Caco-2 (cell line): ENCODE data around the gene SNRNP25. TPM values are rescaled to one million over a fixed set of nuclear protein-coding genes. Genes with fewer than 3 reads are reported as not detected.

ENCODE experiments used
- Bru-seq: library from RNA; stranded (reverse); fragments of 400-500 nt; gene quantifications from one replicate; lab custom pipeline; 2021; lab: Mats Ljungman, UMichigan
- BruChase-seq, 2 experiments: library from RNA; stranded (reverse); fragments of 400-500 nt; gene quantifications; one replicate each; lab custom pipeline; 2021; lab: Mats Ljungman, UMichigan
- BruUV-seq: library from RNA; stranded (reverse); fragments of 400-500 nt; replicated peaks from 2 replicates; lab custom pipeline; 2021; lab: Mats Ljungman, UMichigan
- CTCF ChIA-PET: fragments of 300-600 bp; sonication (Branson Sonifier 250); formaldehyde crosslinking; loops from one replicate; lab custom pipeline; 2022; ENCODE audit warnings: antibody characterized with exemption; lab: Charles Lee
- POLR2A ChIA-PET: fragments of 300-600 bp; sonication (Branson Sonifier 250); formaldehyde crosslinking; loops from one replicate; lab custom pipeline; 2022; ENCODE audit warnings: antibody characterized with exemption; lab: Charles Lee
- DNase-seq, 2 experiments: peaks; one replicate each; pipeline versions ENCODE4 v3.0.0 to v3.0.0-alpha.2; 2020 to 2022
- H3K27me3 ChIP-seq: replicated peaks from 2 replicates; pipeline ENCODE4 v1.6.0; 2011; ENCODE audit warnings: low read length; ENCODE audit not compliant: control insufficient read depth, insufficient read depth
- H3K36me3 ChIP-seq: 2 replicates; pipeline ENCODE4 v1.5.1; 2011; ENCODE audit warnings: low read length; ENCODE audit not compliant: control insufficient read depth, insufficient read depth
- H3K4me1 ChIP-seq: fragments of 250-450 bp; sonication (Bioruptor Pico); 2 replicates; pipeline ENCODE4 v1.5.1; 2020; ENCODE audit warnings: mild to moderate bottlenecking
- H3K4me3 ChIP-seq: 2 replicates; pipeline ENCODE4 v1.5.1; 2011; ENCODE audit warnings: low read depth, mild to moderate bottlenecking, control low read depth, low read length
- H3K9me3 ChIP-seq: fragments of 250-450 bp; sonication (Bioruptor Pico); 2 replicates; pipeline ENCODE4 v1.5.1; 2020; ENCODE audit warnings: mild to moderate bottlenecking, moderate library complexity
- H3K27ac Mint-ChIP-seq: one replicate; pipeline ENCODE4 v1.8.0; 2022; ENCODE audit warnings: mixed read lengths; ENCODE audit not compliant: unreplicated experiment
- H3K27me3 Mint-ChIP-seq: one replicate; pipeline ENCODE4 v1.8.0; 2022; ENCODE audit warnings: mixed read lengths; ENCODE audit not compliant: insufficient read depth, unreplicated experiment
- H3K36me3 Mint-ChIP-seq: one replicate; pipeline ENCODE4 v1.8.0; 2022; ENCODE audit warnings: mild to moderate bottlenecking, mixed read lengths; ENCODE audit not compliant: insufficient read depth, unreplicated experiment
- H3K4me1 Mint-ChIP-seq: one replicate; pipeline ENCODE4 v1.8.0; 2022; ENCODE audit warnings: low read depth, mixed read lengths; ENCODE audit not compliant: unreplicated experiment
- H3K4me3 Mint-ChIP-seq: one replicate; pipeline ENCODE4 v1.8.0; 2022; ENCODE audit warnings: mild to moderate bottlenecking, moderate library complexity, mixed read lengths; ENCODE audit not compliant: unreplicated experiment
- H3K9me3 Mint-ChIP-seq: one replicate; pipeline ENCODE4 v1.8.0; 2022; ENCODE audit warnings: mixed read lengths; ENCODE audit not compliant: unreplicated experiment
- intact Hi-C: fragments of 100-400 bp; cut with micrococcal nuclease; formaldehyde crosslinking; loops from one replicate; pipeline ENCODE4 v1.10.0; 2022; ENCODE audit not compliant: unreplicated experiment
- long read RNA-seq: library from polyadenylated mRNA; stranded (forward); transcript quantifications from one replicate; pipeline ENCODE4 v2.0.0, GENCODE V29; 2022
- total RNA-seq: library from RNA; stranded (reverse); gene quantifications from 2 replicates; pipeline ENCODE4 v1.2.3, GENCODE V29; 2022
- TF ChIP-seq, protein P1 (sequence below), 2 experiments: fragments of 200-600 bp in 1 of 2; IDR thresholded peaks; 1 replicate in 1 of 2; 2 replicates in 1 of 2; pipeline versions ENCODE4 v1.5.1 to v1.8.0; 2011 to 2022; ENCODE audit warnings: antibody characterized with exemption in 1 of 2, control low read depth in 1 of 2, inconsistent platforms in 1 of 2, low read depth in 1 of 2, low read length in 1 of 2, mild to moderate bottlenecking in 1 of 2, moderate library complexity in 1 of 2; ENCODE audit not compliant: insufficient read depth in 1 of 2, severe bottlenecking in 1 of 2, unreplicated experiment in 1 of 2

The SNRNP25 gene
- total RNA-seq (57.1 and 60.7 TPM in 2 replicates), Bru-seq, nascent RNA (percentile 65 among the genes with signal in this experiment), BruChase-seq, experiment 1, labeled RNA remaining after a 2-hour chase (percentile 74 among the genes with signal in this experiment), BruChase-seq, experiment 2, labeled RNA remaining after a 6-hour chase (percentile 83 among the genes with signal in this experiment)
- long read RNA-seq, transcript SNRNP25-205 (4 exons, 1,130 nt), result minor isoform, 6 of 140 reads
- long read RNA-seq, transcript SNRNP25-201 (5 exons, 1,905 nt), result major isoform, 126 of 140 reads
- long read RNA-seq, partial matches to known transcripts, result 4 of 140 reads
- long read RNA-seq, other reads (novel, unspliced or antisense), result 3 of 140 reads

GRCh38 chr16:53346-54236 is at the start of gene SNRNP25, which contains the start of gene POLR3K:
SNRNP25 (plus strand) TSS chr16:53828; CDS start chr16:54017, 189 bp downstream.
POLR3K (minus strand) TSS chr16:53608; CDS start chr16:53586, 22 bp downstream.
- Histone ChIP-seq H3K36me3 (peaks cover 3% of the 10 kb centered on the region; the same call in 1 of the 2 replicates), H3K9me3 (no peaks in the 10 kb centered on the region), H3K4me3 (peak within 1 kb of the TSS; percentile 60), H3K27me3 (no peaks in the 10 kb centered on the region), H3K4me1 (no peaks in the 10 kb centered on the region)
- POLR2A ChIA-PET, result interaction anchor here (0.7 to 1.5 kb wide), 5 partner anchors 9 to 348 kb away, joined by 3 to 14 read pairs (median 5); partner anchors contain the start of genes DECR2 and RHBDF1
- BruUV-seq, result no TSS peak
- Mint-ChIP-seq H3K27me3 (no peaks in the 10 kb centered on the region), H3K9me3 (no peaks in the 10 kb centered on the region), H3K4me3 (peak within 1 kb of the TSS; percentile 99), H3K27ac (peak within 1 kb of the TSS; percentile 90), H3K36me3 (peaks cover 44% of the 10 kb centered on the region), H3K4me1 (no peaks in the 10 kb centered on the region)
- intact Hi-C loops, result no loop called here
- TF ChIP-seq, protein P1, sequence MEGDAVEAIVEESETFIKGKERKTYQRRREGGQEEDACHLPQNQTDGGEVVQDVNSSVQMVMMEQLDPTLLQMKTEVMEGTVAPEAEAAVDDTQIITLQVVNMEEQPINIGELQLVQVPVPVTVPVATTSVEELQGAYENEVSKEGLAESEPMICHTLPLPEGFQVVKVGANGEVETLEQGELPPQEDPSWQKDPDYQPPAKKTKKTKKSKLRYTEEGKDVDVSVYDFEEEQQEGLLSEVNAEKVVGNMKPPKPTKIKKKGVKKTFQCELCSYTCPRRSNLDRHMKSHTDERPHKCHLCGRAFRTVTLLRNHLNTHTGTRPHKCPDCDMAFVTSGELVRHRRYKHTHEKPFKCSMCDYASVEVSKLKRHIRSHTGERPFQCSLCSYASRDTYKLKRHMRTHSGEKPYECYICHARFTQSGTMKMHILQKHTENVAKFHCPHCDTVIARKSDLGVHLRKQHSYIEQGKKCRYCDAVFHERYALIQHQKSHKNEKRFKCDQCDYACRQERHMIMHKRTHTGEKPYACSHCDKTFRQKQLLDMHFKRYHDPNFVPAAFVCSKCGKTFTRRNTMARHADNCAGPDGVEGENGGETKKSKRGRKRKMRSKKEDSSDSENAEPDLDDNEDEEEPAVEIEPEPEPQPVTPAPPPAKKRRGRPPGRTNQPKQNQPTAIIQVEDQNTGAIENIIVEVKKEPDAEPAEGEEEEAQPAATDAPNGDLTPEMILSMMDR (IDR thresholded peaks at IDR 0.05; ENCODE audit: insufficient read depth in 1 of 2, low read depth in 1 of 2, low read length in 1 of 2, severe bottlenecking in 1 of 2, unreplicated experiment in 1 of 2), result no peak
- DNase-seq, result peak; percentile 97 to 98
- CTCF ChIA-PET, result interaction anchor here (0.8 to 1.4 kb wide), 4 partner anchors 12 to 53 kb away, joined by 3 to 16 read pairs (median 10); no protein-coding TSS in a partner anchor

DNA sequence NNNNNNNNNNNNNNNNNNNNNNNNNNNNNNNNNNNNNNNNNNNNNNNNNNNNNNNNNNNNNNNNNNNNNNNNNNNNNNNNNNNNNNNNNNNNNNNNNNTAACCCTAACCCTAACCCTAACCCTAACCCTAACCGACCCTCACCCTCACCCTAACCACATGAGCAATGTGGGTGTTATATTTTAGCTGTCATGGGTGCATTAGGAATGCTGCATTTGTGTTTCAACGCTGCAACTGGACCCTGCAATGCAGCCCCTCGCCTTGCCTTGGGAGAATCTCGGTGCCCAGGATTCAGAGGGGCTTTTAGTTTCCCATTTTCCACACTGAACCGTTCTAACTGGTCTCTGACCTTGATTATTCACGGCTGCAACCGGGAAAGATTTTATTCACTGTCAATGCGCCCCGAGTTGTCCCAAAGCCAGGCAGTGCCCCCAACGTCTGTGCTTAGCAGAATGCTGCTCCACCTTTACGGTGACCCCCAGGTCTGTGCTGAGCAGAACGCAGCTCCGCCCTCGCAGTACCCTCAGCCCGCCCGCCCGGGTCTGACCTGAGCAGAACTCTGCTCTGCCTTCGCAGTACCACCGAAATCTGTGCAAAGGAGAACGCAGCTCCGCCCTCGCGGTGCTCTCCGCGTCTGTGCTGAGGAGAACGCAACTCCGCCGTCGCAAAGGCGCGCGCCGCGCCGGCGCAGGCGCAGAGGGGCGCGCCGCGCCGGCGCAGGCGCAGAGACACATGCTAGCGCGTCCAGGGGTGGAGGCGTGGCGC is 43.5 kb upstream of the SNRNP25 start:
- TF ChIP-seq, protein P1 (IDR thresholded peaks at IDR 0.05; ENCODE audit: insufficient read depth in 1 of 2, low read depth in 1 of 2, low read length in 1 of 2, severe bottlenecking in 1 of 2, unreplicated experiment in 1 of 2), result no peak

More for the DNA sequence above, 43.5 kb upstream of the SNRNP25 start:
- no peak overlapping the region for H3K27ac Mint-ChIP-seq
- peak overlapping the region; percentile 18 for H3K4me3 ChIP-seq
- H3K4me3 Mint-ChIP-seq, result peak overlapping the region; percentile 50
- no peaks in the 10 kb centered on the region for H3K27me3 Mint-ChIP-seq
- no TSS peak for BruUV-seq
- no peaks in the 10 kb centered on the region for H3K4me1 Mint-ChIP-seq
- DNase-seq, result no peak
- no peaks in the 10 kb centered on the region for H3K36me3 ChIP-seq
- no peaks in the 10 kb centered on the region for H3K4me1 ChIP-seq
- POLR2A ChIA-PET, result no interaction called here
- H3K9me3 ChIP-seq, result no peaks in the 10 kb centered on the region
- intact Hi-C loops, result no loop called here
- no peaks in the 10 kb centered on the region for H3K9me3 Mint-ChIP-seq
- H3K27me3 ChIP-seq, result no peaks in the 10 kb centered on the region
- no peaks in the 10 kb centered on the region for H3K36me3 Mint-ChIP-seq
- CTCF ChIA-PET, result no interaction called here
